Osteoblast (primary cell): ENCODE data around the gene PC. TPM values are rescaled to one million over a fixed set of nuclear protein-coding genes. Genes with fewer than 3 reads are reported as not detected.

ENCODE experiments used
- DNase-seq: peaks from one replicate; pipeline ENCODE4 v3.0.0; 2011; ENCODE audit warnings: low spot score, mixed read lengths; ENCODE audit not compliant: insufficient read length; ENCODE audit errors: missing footprints
- H2AFZ ChIP-seq: 2 replicates; pipeline ENCODE4 v1.6.0; 2011; ENCODE audit warnings: mild to moderate bottlenecking, low read length
- H3K27ac ChIP-seq: 2 replicates; pipeline ENCODE4 v1.5.1; 2011; ENCODE audit warnings: mild to moderate bottlenecking, low read depth, low read length, moderate library complexity
- H3K27me3 ChIP-seq: 2 replicates; pipeline ENCODE4 v1.6.0; 2012; ENCODE audit warnings: mild to moderate bottlenecking, control low read depth, inconsistent platforms, low read length, moderate library complexity; ENCODE audit not compliant: insufficient read depth
- H3K36me3 ChIP-seq: 2 replicates; pipeline ENCODE4 v1.5.1; 2011; ENCODE audit warnings: mild to moderate bottlenecking, low read length, control low read depth, moderate library complexity; ENCODE audit not compliant: insufficient read depth
- H3K4me1 ChIP-seq: 2 replicates; pipeline ENCODE4 v1.5.1; 2011; ENCODE audit warnings: mild to moderate bottlenecking, low read length, control low read depth, moderate library complexity; ENCODE audit not compliant: insufficient read depth
- H3K4me2 ChIP-seq: 2 replicates; pipeline ENCODE4 v1.6.0; 2011; ENCODE audit warnings: mild to moderate bottlenecking, low read length; ENCODE audit not compliant: insufficient read depth
- H3K4me3 ChIP-seq: fragments of 200-600 bp; sonication (generic); 3 replicates; pipeline ENCODE4 v1.5.1; 2012; ENCODE audit warnings: mild to moderate bottlenecking, low read length, inconsistent platforms; ENCODE audit not compliant: insufficient read depth
- H3K79me2 ChIP-seq: 2 replicates; pipeline ENCODE4 v1.6.0; 2012; ENCODE audit warnings: mild to moderate bottlenecking, low read length, control low read depth, inconsistent platforms; ENCODE audit not compliant: insufficient read depth
- H3K9me3 ChIP-seq: 2 replicates; pipeline ENCODE4 v1.5.1; 2011; ENCODE audit warnings: low read depth, low read length, control low read depth
- H4K20me1 ChIP-seq: 2 replicates; pipeline ENCODE4 v1.6.0; 2012; ENCODE audit warnings: mild to moderate bottlenecking, low read length, control low read depth; ENCODE audit not compliant: insufficient read depth
- CTCF ChIP-seq: IDR thresholded peaks from 2 replicates; pipeline ENCODE4 v1.5.1; 2011; ENCODE audit warnings: mild to moderate bottlenecking, low read depth, low read length, moderate library complexity; ENCODE audit errors: extremely low read depth
- total RNA-seq: library from RNA; depleted of rRNA; stranded (reverse); fragments of >200 nt; gene quantifications from 2 replicates; pipeline ENCODE4 v1.2.3, GENCODE V29; 2012

Gene PC
- total RNA-seq, 1 donor, result 48.5 TPM

- H3K4me3 ChIP-seq, result no peak overlapping the region
- H3K9me3 ChIP-seq, result no peaks in the 10 kb centered on the region
- no peak overlapping the region for H3K27ac ChIP-seq
- no peaks in the 10 kb centered on the region for H3K79me2 ChIP-seq
- no peaks in the 10 kb centered on the region for H3K4me1 ChIP-seq
- no peak overlapping the region for H3K4me2 ChIP-seq
- no peaks in the 10 kb centered on the region for H3K36me3 ChIP-seq
- no peaks in the 10 kb centered on the region for H3K27me3 ChIP-seq
- H4K20me1 ChIP-seq, result no peaks in the 10 kb centered on the region
- no peak overlapping the region for H2AFZ ChIP-seq
- TF ChIP-seq CTCF, result no peak
- DNase-seq, result peak; percentile 88
These were observed 93.1 kb downstream of the PC start for GRCh38 chr11:66864924-66865697.

GRCh38 chr11:66864172-66864901, 93.8 kb downstream of the PC start:
- Histone ChIP-seq H4K20me1 (no peaks in the 10 kb centered on the region), H3K4me1 (no peaks in the 10 kb centered on the region), H3K27ac (no peak overlapping the region), H3K4me2 (no peak overlapping the region), H3K9me3 (no peaks in the 10 kb centered on the region), H3K27me3 (no peaks in the 10 kb centered on the region), H3K79me2 (no peaks in the 10 kb centered on the region), H3K4me3 (no peak overlapping the region), H3K36me3 (no peaks in the 10 kb centered on the region), H2AFZ (no peak overlapping the region)
- TF ChIP-seq CTCF, result no peak
- DNase-seq, result peak; percentile 71

GRCh38 chr11:66863428-66864125, 94.6 kb downstream of the PC start:
- H3K4me1 ChIP-seq, result no peaks in the 10 kb centered on the region
- H2AFZ ChIP-seq, result no peak overlapping the region
- no peaks in the 10 kb centered on the region for H3K79me2 ChIP-seq
- no peak overlapping the region for H3K27ac ChIP-seq
- TF ChIP-seq CTCF, result no peak
- H3K27me3 ChIP-seq, result no peaks in the 10 kb centered on the region
- H3K9me3 ChIP-seq, result no peaks in the 10 kb centered on the region
- H4K20me1 ChIP-seq, result no peaks in the 10 kb centered on the region
- peak; percentile 73 for DNase-seq
- no peak overlapping the region for H3K4me2 ChIP-seq
- no peak overlapping the region for H3K4me3 ChIP-seq
- no peaks in the 10 kb centered on the region for H3K36me3 ChIP-seq

- Histone ChIP-seq H3K79me2 (no peaks in the 10 kb centered on the region), H4K20me1 (no peaks in the 10 kb centered on the region), H3K4me2 (no peak overlapping the region), H3K36me3 (no peaks in the 10 kb centered on the region), H3K9me3 (no peaks in the 10 kb centered on the region), H3K4me1 (no peaks in the 10 kb centered on the region), H3K4me3 (no peak overlapping the region), H3K27ac (no peak overlapping the region), H3K27me3 (no peaks in the 10 kb centered on the region), H2AFZ (no peak overlapping the region)
- no peak for TF ChIP-seq CTCF
- peak; percentile 72 for DNase-seq
These were observed 95.6 kb downstream of the PC start for GRCh38 chr11:66862559-66863037.
